ENCODE data around the gene ATP11C. TPM values are rescaled to one million over a fixed set of nuclear protein-coding genes. Genes with fewer than 3 reads are reported as not detected.

ATP11C gene
- 10 to 100 TPM; 10.8 to 17.0 (median 13.1) TPM for total RNA-seq
- long read RNA-seq, donor 1, partial matches to known transcripts, result 4 of 9 reads
- long read RNA-seq, donor 1, other reads (novel, unspliced or antisense), result 5 of 9 reads
- long read RNA-seq, donor 2, partial matches to known transcripts, result 4 of 4 reads
- long read RNA-seq, donor 2, other reads (novel, unspliced or antisense), result 0 of 4 reads

DNA sequence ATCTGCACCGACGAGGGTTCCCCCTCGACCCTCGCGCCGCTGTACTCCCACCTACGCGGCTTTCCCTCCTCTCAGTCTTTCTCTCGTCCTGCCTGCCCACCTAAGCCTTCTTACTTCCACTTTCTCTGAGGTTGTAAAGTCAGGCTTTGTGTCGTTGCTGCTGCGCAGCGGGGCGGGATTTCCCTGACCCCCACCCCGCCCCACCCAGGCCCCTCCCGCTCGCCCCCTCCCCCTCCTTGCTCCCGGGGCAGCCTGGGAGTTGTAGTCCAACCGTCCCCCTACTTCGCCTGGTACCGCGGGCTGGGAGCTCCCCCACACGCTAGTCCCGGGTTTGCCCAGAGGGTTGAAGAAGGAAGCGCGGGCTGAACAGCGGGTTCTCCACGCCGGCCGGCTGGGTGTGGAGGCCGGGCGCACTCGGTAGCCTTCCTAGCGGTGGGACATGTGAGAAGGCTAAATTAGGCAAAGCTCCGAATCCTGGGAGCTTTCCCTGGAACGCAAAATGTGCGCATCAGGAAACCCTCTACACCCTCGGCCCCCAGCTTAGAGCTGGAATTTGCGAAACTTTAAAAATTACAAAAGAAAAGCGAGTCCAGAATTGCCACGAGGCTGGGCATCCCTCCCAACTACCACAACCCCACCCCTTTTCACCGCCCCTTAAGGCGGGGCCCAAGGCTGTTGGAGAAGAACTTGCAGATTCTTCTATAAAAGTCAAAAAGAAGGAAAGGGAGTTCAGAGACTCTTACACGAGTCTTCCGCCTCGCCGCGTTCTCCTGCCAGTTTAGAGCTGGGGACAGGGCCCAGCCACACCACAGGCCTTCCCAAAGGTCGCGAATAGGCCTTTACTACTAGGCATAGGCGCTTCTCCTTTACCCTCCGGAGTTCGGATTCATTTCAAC, at the start of gene ATP11C:
Gene ATP11C, minus strand, starts transcription at position 153 of the 896 bp plus-strand sequence. CDS start 1,011 bp downstream, outside the sequence.
- TF ChIP-seq, protein P1, sequence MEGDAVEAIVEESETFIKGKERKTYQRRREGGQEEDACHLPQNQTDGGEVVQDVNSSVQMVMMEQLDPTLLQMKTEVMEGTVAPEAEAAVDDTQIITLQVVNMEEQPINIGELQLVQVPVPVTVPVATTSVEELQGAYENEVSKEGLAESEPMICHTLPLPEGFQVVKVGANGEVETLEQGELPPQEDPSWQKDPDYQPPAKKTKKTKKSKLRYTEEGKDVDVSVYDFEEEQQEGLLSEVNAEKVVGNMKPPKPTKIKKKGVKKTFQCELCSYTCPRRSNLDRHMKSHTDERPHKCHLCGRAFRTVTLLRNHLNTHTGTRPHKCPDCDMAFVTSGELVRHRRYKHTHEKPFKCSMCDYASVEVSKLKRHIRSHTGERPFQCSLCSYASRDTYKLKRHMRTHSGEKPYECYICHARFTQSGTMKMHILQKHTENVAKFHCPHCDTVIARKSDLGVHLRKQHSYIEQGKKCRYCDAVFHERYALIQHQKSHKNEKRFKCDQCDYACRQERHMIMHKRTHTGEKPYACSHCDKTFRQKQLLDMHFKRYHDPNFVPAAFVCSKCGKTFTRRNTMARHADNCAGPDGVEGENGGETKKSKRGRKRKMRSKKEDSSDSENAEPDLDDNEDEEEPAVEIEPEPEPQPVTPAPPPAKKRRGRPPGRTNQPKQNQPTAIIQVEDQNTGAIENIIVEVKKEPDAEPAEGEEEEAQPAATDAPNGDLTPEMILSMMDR (IDR thresholded peaks at IDR 0.05), result no peak
- peak within 1 kb of the TSS; percentile 75 for H3K4me3 ChIP-seq
- H3K36me3 ChIP-seq (ENCODE audit: low read depth), result no peaks in the 10 kb centered on the region
- DNase-seq (peak; percentile 87 to 89 (median 89)), ATAC-seq (peak; percentile 88)
- no peaks in the 10 kb centered on the region for H3K4me1 ChIP-seq (ENCODE audit: low read depth)
- no peaks in the 10 kb centered on the region for H3K9me3 ChIP-seq
- intact Hi-C loops (cut with DNase I, micrococcal nuclease), result no loop called here

DNA sequence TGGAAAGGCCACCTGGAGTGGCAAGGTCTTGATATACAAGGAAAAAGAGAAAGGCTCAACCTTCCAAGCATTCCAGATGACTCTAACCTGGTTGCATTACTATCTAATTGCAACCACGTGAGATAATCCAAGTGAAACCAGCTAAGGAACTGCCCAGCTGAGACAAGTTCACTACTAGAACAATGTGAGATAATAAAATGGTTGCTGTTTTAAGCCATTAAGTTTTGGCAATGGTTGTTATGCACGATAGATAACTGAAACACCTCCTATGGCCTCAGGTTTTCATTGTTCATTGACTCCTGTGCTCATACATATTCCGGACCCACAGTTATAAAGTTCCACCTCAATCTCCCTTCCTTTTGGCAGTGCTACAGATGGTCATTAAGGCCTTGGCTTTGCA, 41.6 kb upstream of the ATP11C start:
- intact Hi-C loops (cut with DNase I, micrococcal nuclease), result no loop called here

DNA sequence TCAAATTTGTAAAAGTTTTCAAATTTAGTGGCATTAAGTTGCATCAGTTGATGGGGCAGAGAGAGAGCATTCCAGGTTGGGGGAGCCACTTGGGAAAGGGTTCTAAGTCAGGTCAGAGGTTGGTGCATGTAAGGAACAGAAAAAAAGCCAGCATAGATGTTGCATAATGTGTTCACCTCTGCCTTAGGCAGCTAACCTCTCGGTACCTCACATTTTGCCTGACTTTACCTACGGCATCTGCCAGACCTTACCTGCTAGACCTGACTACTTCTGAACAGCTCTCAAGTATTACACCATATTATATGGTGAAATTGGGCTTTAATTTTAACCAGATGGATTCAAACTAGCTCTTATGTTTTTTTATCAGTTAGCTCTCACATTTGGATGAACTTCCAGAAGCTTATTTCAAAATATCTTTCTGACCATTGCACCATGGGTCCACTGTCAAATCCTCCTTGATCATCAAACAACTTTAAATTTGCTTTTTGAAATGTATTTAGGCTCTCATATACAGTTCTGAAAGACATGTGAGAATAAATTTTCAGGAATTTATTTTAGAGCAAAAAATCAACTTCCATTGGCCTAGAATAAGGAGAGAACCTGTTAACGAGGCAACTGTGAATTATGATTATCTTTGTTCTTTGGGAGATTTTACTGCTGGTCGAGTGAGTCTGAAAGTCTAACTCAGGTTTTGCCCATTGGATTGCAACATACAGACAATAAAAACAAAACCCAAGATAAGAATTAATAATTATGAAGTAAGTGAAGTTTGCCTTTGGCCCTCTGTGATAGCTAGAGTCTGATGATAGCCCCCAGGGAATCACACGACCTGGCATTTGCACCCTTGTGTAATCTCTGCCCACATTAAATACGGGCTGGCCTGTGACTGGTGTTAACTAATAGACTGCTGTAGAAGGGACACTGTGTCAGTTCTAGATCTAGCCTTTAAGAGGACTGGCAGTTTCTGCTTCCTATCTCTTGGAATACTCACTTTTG, 40.1 kb upstream of the ATP11C start:
- Histone ChIP-seq H3K4me1 (ENCODE audit: low read depth) (no peaks in the 10 kb centered on the region), H3K36me3 (ENCODE audit: low read depth) (no peaks in the 10 kb centered on the region), H3K9me3 (no peaks in the 10 kb centered on the region), H3K4me3 (no peak overlapping the region)
- TF ChIP-seq, protein P1 (IDR thresholded peaks at IDR 0.05), result no peak
- no peak for ATAC-seq
- intact Hi-C loops (cut with DNase I, micrococcal nuclease), result no loop called here
- no peak for DNase-seq

More for the DNA sequence above, 41.6 kb upstream of the ATP11C start:
- TF ChIP-seq, protein P1 (IDR thresholded peaks at IDR 0.05), result no peak
- no peaks in the 10 kb centered on the region for H3K9me3 ChIP-seq
- ATAC-seq, result no peak
- DNase-seq, result no peak
- no peaks in the 10 kb centered on the region for H3K4me1 ChIP-seq (ENCODE audit: low read depth)
- no peak overlapping the region for H3K4me3 ChIP-seq
- H3K36me3 ChIP-seq (ENCODE audit: low read depth), result no peaks in the 10 kb centered on the region

GRCh38 chrX:139972113-139972512, 39.3 kb upstream of the ATP11C start:
- no peaks in the 10 kb centered on the region for H3K9me3 ChIP-seq
- ATAC-seq (no peak), DNase-seq (no peak)
- intact Hi-C loops (cut with DNase I, micrococcal nuclease), result no loop called here
- H3K36me3 ChIP-seq (ENCODE audit: low read depth), result no peaks in the 10 kb centered on the region
- H3K4me3 ChIP-seq, result no peak overlapping the region
- TF ChIP-seq, protein P1 (IDR thresholded peaks at IDR 0.05), result no peak
- no peaks in the 10 kb centered on the region for H3K4me1 ChIP-seq (ENCODE audit: low read depth)

GRCh38 chrX:139971394-139971749, 38.5 kb upstream of the ATP11C start:
- ATAC-seq (no peak), DNase-seq (no peak)
- H3K4me1 ChIP-seq (ENCODE audit: low read depth), result no peaks in the 10 kb centered on the region
- intact Hi-C loops (cut with DNase I, micrococcal nuclease), result no loop called here
- no peak overlapping the region for H3K4me3 ChIP-seq
- no peaks in the 10 kb centered on the region for H3K36me3 ChIP-seq (ENCODE audit: low read depth)
- no peaks in the 10 kb centered on the region for H3K9me3 ChIP-seq
- TF ChIP-seq, protein P1 (IDR thresholded peaks at IDR 0.05), result no peak
